Lower leg skin (tissue), 4 donors: ENCODE results near the gene SERPINH1. TPM values are rescaled to one million over a fixed set of nuclear protein-coding genes. Genes with fewer than 3 reads are reported as not detected.

ENCODE experiments used
- DNase-seq, 2 donors: peaks; one replicate each; pipeline ENCODE4 v3.0.0-alpha.2; 2019; ENCODE audit warnings: low spot score in 2 of 2
- H3K4me3 ChIP-seq: fragments of 200-600 bp; sonication (generic); 2 replicates; pipeline ENCODE4 v1.5.1; 2017; ENCODE audit warnings: mild to moderate bottlenecking, low read depth; ENCODE audit not compliant: poor library complexity, severe bottlenecking
- CTCF ChIP-seq, 3 donors: fragments of 450-650 bp; IDR thresholded peaks; one replicate each; pipeline ENCODE4 v1.5.1; 2016; ENCODE audit warnings: antibody characterized with exemption in 3 of 3, mild to moderate bottlenecking in 3 of 3, moderate library complexity in 2 of 3
- POLR2A ChIP-seq, 2 donors: fragments of 450-650 bp; IDR thresholded peaks; one replicate each; pipeline ENCODE4 v1.6.1; 2016 to 2017; ENCODE audit warnings: antibody characterized with exemption in 2 of 2, mild to moderate bottlenecking in 1 of 2, moderate library complexity in 1 of 2
- WGBS, 2 donors: methylation state at CpG; one replicate each; pipeline ENCODE4 v1.1.5; 2018; 5-methylcytosine and 5-hydroxymethylcytosine counted together
- intact Hi-C: fragments of 100-400 bp; cut with DNase I; formaldehyde crosslinking; loops from one replicate; pipeline ENCODE4 v1.15.0; 2023; ENCODE audit warnings: low total_unique reads
- total RNA-seq, 4 donors: library from RNA; depleted of rRNA; stranded (reverse); fragments of >200 nt; gene quantifications; one replicate each; pipeline ENCODE4 v1.1.0, GENCODE V29; 2016

Gene SERPINH1
- total RNA-seq, 4 donors from 2014 or later = 73.3 to 116 (median 94.3) TPM

DNA sequence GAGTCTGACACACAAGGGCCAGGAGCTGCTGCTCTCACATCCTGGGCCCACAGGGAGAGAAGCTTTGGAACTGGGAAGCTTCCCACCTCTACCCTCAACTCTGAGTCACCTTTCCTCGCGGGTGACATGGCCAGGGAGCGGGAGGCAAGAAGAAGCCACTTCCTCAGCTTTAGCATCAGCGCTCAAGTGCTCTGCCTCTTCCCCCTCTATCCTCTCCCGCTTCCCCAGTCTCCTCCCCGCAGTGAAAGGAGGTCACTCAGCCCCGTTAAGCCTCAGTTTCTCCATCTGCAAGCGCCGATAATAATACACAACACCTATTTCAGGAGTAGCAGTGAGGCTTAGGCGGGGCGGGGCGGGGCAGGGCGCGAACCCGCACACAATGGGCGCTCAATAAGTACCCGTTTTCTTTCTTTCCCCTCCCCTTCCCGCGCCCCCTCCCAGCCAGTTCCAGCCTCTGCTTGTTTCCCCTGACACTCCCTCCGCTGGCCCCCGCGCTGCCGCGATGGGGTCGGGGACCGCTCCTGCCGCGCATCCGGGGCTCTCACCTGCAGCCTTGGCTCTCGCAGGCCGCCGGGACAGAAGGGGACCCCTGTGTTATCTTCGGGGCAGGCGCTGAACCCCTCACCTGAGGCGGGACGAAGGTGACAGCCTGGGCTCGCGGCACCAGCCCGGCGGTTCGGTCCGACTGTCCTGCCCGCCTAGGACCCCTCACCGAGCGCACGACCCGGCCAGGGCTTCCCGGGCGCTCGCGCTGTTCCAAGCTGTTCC is 37.2 kb upstream of the SERPINH1 start:
- peak overlapping the region; percentile 48 for H3K4me3 ChIP-seq
- no peak for DNase-seq
- 7 to 8% methylated on average over 39 to 49 of the region's 51 CpGs for WGBS, 2 donors
- TF ChIP-seq POLR2A (IDR thresholded peaks at IDR 0.05) = no peak
- TF ChIP-seq CTCF (IDR thresholded peaks at IDR 0.05) = no peak
- intact Hi-C loops = no loop called here

GRCh38 chr11:75525433-75526191 is 36.4 kb upstream of the SERPINH1 start, which contains the start of gene GDPD5:
TSS of gene GDPD5 (minus strand) at chr11:75525941. CDS start at chr11:75477735, 48,206 bp downstream.
- TF ChIP-seq CTCF (IDR thresholded peaks at IDR 0.05) (no peak), POLR2A (IDR thresholded peaks at IDR 0.05) (no peak)
- WGBS, 2 donors = 0 to 1% methylated on average over 19 to 72 of the region's 99 CpGs
- H3K4me3 ChIP-seq = peak within 1 kb of the TSS; percentile 48
- peak; percentile 69 to 97 for DNase-seq
- intact Hi-C loops = no loop called here

GRCh38 chr11:75526192-75526541 is 35.9 kb upstream of the SERPINH1 start:
- peak overlapping the region; percentile 48 for H3K4me3 ChIP-seq
- TF ChIP-seq POLR2A (IDR thresholded peaks at IDR 0.05) (no peak), CTCF (IDR thresholded peaks at IDR 0.05) (no peak)
- intact Hi-C loops = no loop called here
- WGBS, 2 donors = 1 to 6% methylated on average over 21 of the region's 21 CpGs
- DNase-seq = peak in 1 of 2 donors; percentile 28

DNA sequence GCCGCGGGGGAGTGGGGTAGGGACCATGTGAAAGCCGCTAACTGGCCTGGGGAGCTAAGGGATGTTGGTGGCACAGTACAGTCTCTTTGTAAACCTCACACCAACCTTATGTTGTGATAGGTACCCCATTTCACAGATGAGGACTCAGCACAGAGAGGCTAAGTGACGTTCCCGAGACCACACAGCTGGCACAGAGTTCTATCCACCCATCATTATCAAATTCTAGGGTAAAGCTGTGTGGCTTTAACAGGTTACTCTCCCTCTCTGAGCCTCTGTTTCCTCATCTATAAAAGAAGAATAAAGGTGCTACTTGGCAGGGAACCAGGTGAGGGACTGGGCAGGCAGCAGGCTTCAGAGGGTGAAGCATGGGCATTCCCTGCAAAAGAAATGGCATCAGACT is 34.9 kb upstream of the SERPINH1 start:
- intact Hi-C loops = no loop called here

More for the DNA sequence above, 34.9 kb upstream of the SERPINH1 start:
- H3K4me3 ChIP-seq = no peak overlapping the region
- 96 to 97% methylated on average over 5 of the region's 5 CpGs for WGBS, 2 donors
- TF ChIP-seq POLR2A (IDR thresholded peaks at IDR 0.05) (no peak), CTCF (IDR thresholded peaks at IDR 0.05) (no peak)
- no peak for DNase-seq
